ENCODE measurements around the gene ADSS1.

The ADSS1 gene

GRCh38 chr14:104781271-104782077 is 57.4 kb downstream of the ADSS1 start:
- DNase-seq (ENCODE audit: low read depth in 2 of 2) = no peak

- DNase-seq (ENCODE audit: low read depth in 2 of 2) = no peak
Observed at GRCh38 chr14:104782086-104782807, 58.2 kb downstream of the ADSS1 start.

- DNase-seq (ENCODE audit: low read depth in 2 of 2) = no peak
Observed at GRCh38 chr14:104782808-104783139, 58.7 kb downstream of the ADSS1 start.

GRCh38 chr14:104783484-104784217 is 59.6 kb downstream of the ADSS1 start:
- DNase-seq (ENCODE audit: low read depth in 2 of 2) = no peak

GRCh38 chr14:104784218-104784568 is 60.2 kb downstream of the ADSS1 start:
- no peak for DNase-seq (ENCODE audit: low read depth in 2 of 2)

GRCh38 chr14:104784846-104785707 is 61.0 kb downstream of the ADSS1 start:
- no peak for DNase-seq (ENCODE audit: low read depth in 2 of 2)

- DNase-seq (ENCODE audit: low read depth in 2 of 2) = no peak
Observed at GRCh38 chr14:104785708-104786080, 61.7 kb downstream of the ADSS1 start.

- DNase-seq (ENCODE audit: low read depth in 2 of 2) = no peak
Observed at GRCh38 chr14:104786091-104786586, 62.1 kb downstream of the ADSS1 start.

- DNase-seq (ENCODE audit: low read depth in 2 of 2) = no peak
Observed at GRCh38 chr14:104786726-104787675, 63.0 kb downstream of the ADSS1 start.

GRCh38 chr14:104787736-104788135 is 63.7 kb downstream of the ADSS1 start:
- DNase-seq (ENCODE audit: low read depth in 2 of 2) = no peak

- no peak for DNase-seq (ENCODE audit: low read depth in 2 of 2)
Observed at GRCh38 chr14:104788161-104788818, 64.3 kb downstream of the ADSS1 start.

- no peak for DNase-seq (ENCODE audit: low read depth in 2 of 2)
Observed at GRCh38 chr14:104788873-104789663, 65.0 kb downstream of the ADSS1 start.

GRCh38 chr14:104789752-104790743 is 66.0 kb downstream of the ADSS1 start:
- no peak for DNase-seq (ENCODE audit: low read depth in 2 of 2)

- no peak for DNase-seq (ENCODE audit: low read depth in 2 of 2)
Observed at GRCh38 chr14:104791425-104791824, 67.4 kb downstream of the ADSS1 start.

GRCh38 chr14:104792101-104792884 is 68.3 kb downstream of the ADSS1 start:
- no peak for DNase-seq (ENCODE audit: low read depth in 2 of 2)

- DNase-seq (ENCODE audit: low read depth in 2 of 2) = no peak
Observed at GRCh38 chr14:104792945-104793702, 69.1 kb downstream of the ADSS1 start.

GRCh38 chr14:104793703-104793959 is 69.6 kb downstream of the ADSS1 start:
- no peak for DNase-seq (ENCODE audit: low read depth in 2 of 2)

All from activated CD4-positive, alpha-beta T cell treated with anti-CD3 and anti-CD28 coated beads for 24 hours (primary cell).